ENCODE results near the gene ZNF724. TPM values are rescaled to one million over a fixed set of nuclear protein-coding genes. Genes with fewer than 3 reads are reported as not detected.
"Not testable (repeated sequence)": the region's sequence is repeated elsewhere in the genome, so short reads cannot be mapped to it uniquely, and the experiment has no call there.

Gene ZNF724
- total RNA-seq (12.1 TPM), polyA plus RNA-seq (0.51 TPM)

DNA sequence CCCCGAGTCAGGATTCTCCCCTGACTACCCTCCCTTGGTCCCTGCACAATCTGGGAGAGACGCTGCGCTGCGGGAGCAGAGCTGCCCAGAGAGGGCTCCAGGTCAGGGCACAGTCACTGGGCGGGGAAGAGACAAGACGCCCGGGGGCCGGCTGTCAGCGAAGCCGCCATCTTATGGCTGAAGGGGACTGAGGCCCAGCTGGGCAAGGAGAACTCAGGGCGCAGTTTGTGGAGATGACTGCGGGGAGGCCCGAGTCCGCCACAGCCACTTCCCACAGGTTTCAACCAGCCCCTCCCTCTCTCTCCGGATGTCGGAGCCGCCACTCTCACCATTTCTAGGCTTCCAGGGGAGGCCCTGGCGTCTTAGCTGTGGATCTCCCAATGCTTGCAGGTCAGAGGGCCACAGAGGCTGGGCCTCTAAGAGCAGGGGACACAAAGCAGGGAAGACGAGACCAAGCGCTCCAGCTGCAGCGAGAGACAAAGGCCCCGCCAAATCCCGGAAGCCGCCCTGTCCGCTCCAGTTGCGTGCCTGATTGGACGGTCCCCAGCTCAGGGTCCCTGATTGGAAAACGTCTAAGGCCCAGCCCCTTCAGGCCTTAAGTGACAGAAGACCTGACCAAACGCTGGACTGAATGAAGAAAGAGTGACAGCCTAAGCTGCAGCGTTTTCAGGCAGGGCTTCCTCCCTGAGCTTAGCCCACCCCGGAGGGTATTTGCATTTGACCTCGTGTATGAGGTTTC lies at the start of gene ZNF724:
ZNF724 (minus strand) TSS at position 484 of the 739 bp plus-strand sequence; CDS start at position 332, 152 bp downstream.
- peak; percentile 96 for DNase-seq (ENCODE audit: extremely low spot score)
- Histone ChIP-seq H3K4me3 (ENCODE audit: low read depth, low read length) (peak within 1 kb of the TSS; percentile 52), H3K4me1 (ENCODE audit: insufficient read depth) (no peaks in the 10 kb centered on the region), H3K27ac (ENCODE audit: low read depth) (no peak within 1 kb of the TSS), H3K36me3 (ENCODE audit: insufficient read depth) (no peaks in the 10 kb centered on the region)
- under 1% methylated on average over 32 of the region's 32 CpGs for WGBS

DNA sequence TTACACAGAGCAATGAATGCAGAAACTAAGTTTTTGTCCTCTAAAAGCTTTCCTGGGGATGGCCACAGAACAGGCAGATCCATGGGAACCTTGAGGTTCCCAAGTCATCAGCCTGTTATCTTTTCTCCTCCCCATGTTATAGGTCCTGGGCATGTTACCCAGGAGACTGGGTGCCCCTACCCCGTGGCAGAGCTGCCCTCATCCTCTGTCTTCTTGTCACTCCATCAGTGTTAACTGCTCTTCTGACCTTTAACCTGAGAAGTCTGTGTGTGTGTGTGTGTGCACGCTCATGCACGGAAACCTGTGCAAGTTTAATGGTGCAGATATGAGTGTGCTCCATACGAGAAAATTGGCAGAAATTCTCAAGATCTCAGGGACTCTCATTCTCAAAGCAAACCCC lies 43.9 kb upstream of the ZNF724 start:
- 74% methylated on average over 4 of the region's 4 CpGs for WGBS
- no peak overlapping the region for H3K4me3 ChIP-seq (ENCODE audit: low read depth, low read length)
- no peak overlapping the region for H3K27ac ChIP-seq (ENCODE audit: low read depth)
- no peak for DNase-seq (ENCODE audit: extremely low spot score)
- no peaks in the 10 kb centered on the region for H3K4me1 ChIP-seq (ENCODE audit: insufficient read depth)
- no peaks in the 10 kb centered on the region for H3K36me3 ChIP-seq (ENCODE audit: insufficient read depth)

GRCh38 chr19:23289966-23290365 lies 39.8 kb upstream of the ZNF724 start:
- H3K4me3 ChIP-seq (ENCODE audit: low read depth, low read length); H3K27ac ChIP-seq (ENCODE audit: low read depth); H3K4me1 ChIP-seq (ENCODE audit: insufficient read depth); DNase-seq (ENCODE audit: extremely low spot score); H3K36me3 ChIP-seq (ENCODE audit: insufficient read depth): not testable (repeated sequence)
- WGBS, result 94% methylated on average over 26 of the region's 26 CpGs

- no peak overlapping the region for H3K27ac ChIP-seq (ENCODE audit: low read depth)
- WGBS, result 93% methylated on average over 3 of the region's 3 CpGs
- H3K36me3 ChIP-seq (ENCODE audit: insufficient read depth), result no peaks in the 10 kb centered on the region
- no peaks in the 10 kb centered on the region for H3K4me1 ChIP-seq (ENCODE audit: insufficient read depth)
- no peak overlapping the region for H3K4me3 ChIP-seq (ENCODE audit: low read depth, low read length)
- DNase-seq (ENCODE audit: extremely low spot score), result no peak
These were observed 37.4 kb upstream of the ZNF724 start for GRCh38 chr19:23287620-23288019.

DNA sequence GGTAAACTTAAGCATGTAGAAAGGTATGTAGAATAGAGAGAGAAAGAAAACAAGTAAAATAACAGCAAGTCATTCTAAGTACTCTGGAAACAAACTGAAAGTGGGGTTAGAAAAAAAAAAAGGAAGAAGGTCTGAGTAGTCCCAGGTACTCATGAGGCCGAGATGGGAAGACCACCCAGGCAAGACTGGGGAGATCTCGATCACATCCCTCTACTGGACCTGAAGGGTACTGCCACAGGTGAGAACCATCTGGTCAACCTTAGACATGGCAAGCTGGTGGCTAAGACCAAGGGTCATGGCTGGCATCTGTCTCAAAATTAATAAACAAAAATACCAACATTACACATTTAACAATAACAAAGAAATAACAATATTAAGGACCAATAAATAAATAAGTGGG lies 36.3 kb upstream of the ZNF724 start:
- H3K4me1 ChIP-seq (ENCODE audit: insufficient read depth), result no peaks in the 10 kb centered on the region
- DNase-seq (ENCODE audit: extremely low spot score), result no peak
- no peaks in the 10 kb centered on the region for H3K36me3 ChIP-seq (ENCODE audit: insufficient read depth)
- no peak overlapping the region for H3K27ac ChIP-seq (ENCODE audit: low read depth)
- no peak overlapping the region for H3K4me3 ChIP-seq (ENCODE audit: low read depth, low read length)
- 61% methylated on average over 2 of the region's 2 CpGs for WGBS

DNA sequence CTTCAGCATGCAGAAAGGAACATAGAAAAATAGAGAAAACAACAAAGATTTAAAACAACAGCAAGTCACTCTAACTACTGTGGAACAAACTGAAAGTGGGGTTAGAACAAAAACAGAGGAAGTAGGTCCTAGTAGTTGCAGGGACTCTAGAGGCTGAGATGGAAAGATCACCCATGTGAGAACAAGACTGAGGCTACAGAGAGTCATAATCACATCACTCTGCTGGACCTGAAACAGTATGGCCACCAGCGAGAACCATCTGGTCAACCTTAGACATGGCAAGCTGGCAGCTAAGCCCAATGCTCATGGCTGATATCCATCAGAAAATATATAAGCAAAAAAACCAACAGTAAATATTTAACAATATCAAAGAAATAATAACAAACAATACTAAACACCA lies 35.8 kb upstream of the ZNF724 start:
- WGBS, result 98% methylated on average over 1 of the region's 1 CpG
- H3K27ac ChIP-seq (ENCODE audit: low read depth), result no peak overlapping the region

DNA sequence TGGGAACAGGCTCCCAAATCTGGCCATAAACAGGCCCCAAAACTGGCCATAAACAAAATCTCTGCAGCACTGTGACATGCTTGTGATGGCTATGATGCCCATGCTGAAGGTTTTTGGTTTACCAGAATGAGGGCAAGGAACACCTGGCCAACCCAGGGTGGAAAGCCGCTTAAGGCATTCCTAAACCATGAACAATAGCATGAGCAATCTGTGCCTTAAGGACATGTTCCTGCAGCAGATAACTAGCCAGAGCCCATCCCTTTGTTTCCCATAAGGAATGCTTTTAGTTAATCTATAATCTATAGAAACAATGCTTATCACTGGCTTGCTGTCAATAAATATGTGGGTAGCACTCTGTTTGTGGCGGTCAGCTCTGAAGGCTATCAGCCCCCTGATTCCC lies 35.1 kb upstream of the ZNF724 start:
- not testable (repeated sequence) for H3K4me1 ChIP-seq (ENCODE audit: insufficient read depth); H3K27ac ChIP-seq (ENCODE audit: low read depth); H3K4me3 ChIP-seq (ENCODE audit: low read depth, low read length); H3K36me3 ChIP-seq (ENCODE audit: insufficient read depth); DNase-seq (ENCODE audit: extremely low spot score)
- 87% methylated on average over 2 of the region's 2 CpGs for WGBS

More for the DNA sequence above, 35.8 kb upstream of the ZNF724 start:
- H3K4me3 ChIP-seq (ENCODE audit: low read depth, low read length), result no peak overlapping the region
- no peak for DNase-seq (ENCODE audit: extremely low spot score)
- no peaks in the 10 kb centered on the region for H3K36me3 ChIP-seq (ENCODE audit: insufficient read depth)
- no peaks in the 10 kb centered on the region for H3K4me1 ChIP-seq (ENCODE audit: insufficient read depth)

- no peaks in the 10 kb centered on the region for H3K4me1 ChIP-seq (ENCODE audit: insufficient read depth)
- DNase-seq (ENCODE audit: extremely low spot score), result no peak
- no peak overlapping the region for H3K27ac ChIP-seq (ENCODE audit: low read depth)
- H3K36me3 ChIP-seq (ENCODE audit: insufficient read depth), result no peaks in the 10 kb centered on the region
- no peak overlapping the region for H3K4me3 ChIP-seq (ENCODE audit: low read depth, low read length)
- WGBS, result 13% methylated on average over 6 of the region's 6 CpGs
These were observed 33.7 kb upstream of the ZNF724 start for GRCh38 chr19:23283925-23284324.

DNA sequence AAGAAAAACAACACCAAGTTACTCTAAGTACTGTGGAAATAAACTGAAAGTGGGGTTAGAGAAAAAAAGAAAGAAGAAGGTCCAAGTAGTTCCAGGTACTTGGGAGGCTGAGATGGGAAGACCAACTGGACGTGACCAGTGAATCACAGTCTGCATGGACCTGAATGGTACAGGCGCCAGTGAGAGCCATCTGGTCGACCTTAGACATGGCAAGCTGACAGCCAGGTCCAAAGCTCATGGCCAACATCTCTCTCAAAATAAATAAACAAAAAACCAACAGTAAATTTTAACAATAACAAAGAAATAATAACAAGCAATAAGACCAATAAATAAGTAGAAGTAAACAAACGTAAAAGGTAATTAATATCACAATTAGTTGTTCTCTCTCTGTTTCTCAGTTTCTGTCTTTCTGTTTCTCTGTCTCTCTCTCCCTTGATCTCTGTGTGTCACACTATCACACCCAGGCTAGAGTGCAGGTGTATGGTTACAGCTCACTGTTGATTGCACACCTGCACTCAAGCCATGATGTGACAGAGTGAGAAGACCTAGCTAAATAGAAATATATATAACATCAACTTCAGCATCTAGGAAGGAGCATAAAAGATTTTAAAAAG lies 31.6 kb upstream of the ZNF724 start:
- no peak overlapping the region for H3K4me3 ChIP-seq (ENCODE audit: low read depth, low read length)
- 84% methylated on average over 4 of the region's 4 CpGs for WGBS
- H3K4me1 ChIP-seq (ENCODE audit: insufficient read depth), result no peaks in the 10 kb centered on the region
- H3K27ac ChIP-seq (ENCODE audit: low read depth), result no peak overlapping the region
- no peaks in the 10 kb centered on the region for H3K36me3 ChIP-seq (ENCODE audit: insufficient read depth)
- no peak for DNase-seq (ENCODE audit: extremely low spot score)

DNA sequence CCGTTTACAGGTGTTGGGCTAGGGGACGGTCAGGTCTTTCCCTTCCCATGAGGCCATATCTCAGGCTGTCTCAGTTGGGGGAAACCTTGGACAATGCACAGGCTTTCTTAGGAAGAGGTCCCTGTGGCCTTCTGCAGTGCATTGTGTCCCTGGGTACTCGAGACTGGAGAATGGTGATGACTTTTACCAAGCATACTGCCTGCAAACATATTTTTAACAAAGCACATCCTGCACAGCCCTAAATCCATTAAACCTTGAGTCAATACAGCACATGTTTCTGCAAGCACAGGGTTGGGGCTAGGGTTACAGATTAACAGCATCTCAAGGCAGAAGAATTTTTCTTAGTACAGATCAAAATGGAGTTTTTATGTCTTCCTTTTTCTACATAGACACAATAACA lies 27.9 kb upstream of the ZNF724 start:
- not testable (repeated sequence) for H3K27ac ChIP-seq (ENCODE audit: low read depth); DNase-seq (ENCODE audit: extremely low spot score)
- 22% methylated on average over 3 of the region's 3 CpGs for WGBS

GRCh38 chr19:23273590-23274412 lies 23.6 kb upstream of the ZNF724 start:
- Histone ChIP-seq H3K27ac (ENCODE audit: low read depth) (peak overlapping the region; percentile 73), H3K4me1 (ENCODE audit: insufficient read depth) (no peaks in the 10 kb centered on the region), H3K4me3 (ENCODE audit: low read depth, low read length) (peak overlapping the region; percentile 69), H3K36me3 (ENCODE audit: insufficient read depth) (no peaks in the 10 kb centered on the region)
- peak; percentile 87 for DNase-seq (ENCODE audit: extremely low spot score)
- whole genome bisulfite sequencing, result under 1% methylated on average over 50 of the region's 50 CpGs

More for the DNA sequence above, 27.9 kb upstream of the ZNF724 start:
- not testable (repeated sequence) for H3K4me3 ChIP-seq (ENCODE audit: low read depth, low read length); H3K4me1 ChIP-seq (ENCODE audit: insufficient read depth); H3K36me3 ChIP-seq (ENCODE audit: insufficient read depth)

DNA sequence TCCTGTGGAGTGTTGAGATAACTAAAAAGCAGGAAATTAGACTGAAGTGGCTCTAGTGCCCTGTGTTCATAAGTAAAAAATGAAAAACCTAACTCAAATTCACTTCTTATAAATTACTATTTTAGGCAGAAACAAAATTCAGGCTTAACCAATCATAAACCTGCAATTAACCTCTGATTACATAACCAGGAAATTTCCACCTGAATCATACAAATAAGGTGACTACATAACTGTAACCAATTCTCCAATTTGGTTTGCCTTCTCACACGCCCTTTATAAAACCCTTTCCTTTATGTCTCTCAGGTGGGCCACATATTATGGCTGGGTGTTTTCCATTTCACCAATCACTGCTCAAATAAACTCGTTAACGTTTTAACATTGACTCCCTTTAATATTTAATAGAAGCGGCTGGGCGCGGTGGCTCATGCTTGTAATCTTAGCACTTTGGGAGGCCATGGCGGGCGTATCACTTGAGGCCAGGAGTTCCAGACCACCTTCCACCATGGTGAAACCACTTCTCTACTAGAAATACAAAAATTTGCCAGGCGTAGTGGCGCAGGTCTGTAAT lies 22.9 kb upstream of the ZNF724 start:
- Histone ChIP-seq H3K4me3 (ENCODE audit: low read depth, low read length) (peak overlapping the region; percentile 69), H3K27ac (ENCODE audit: low read depth) (peak overlapping the region; percentile 56), H3K36me3 (ENCODE audit: insufficient read depth) (no peaks in the 10 kb centered on the region), H3K4me1 (ENCODE audit: insufficient read depth) (no peaks in the 10 kb centered on the region)
- no peak for DNase-seq (ENCODE audit: extremely low spot score)
- WGBS, result 2% methylated on average over 10 of the region's 10 CpGs

- WGBS, result 92% methylated on average over 2 of the region's 2 CpGs
- no peak overlapping the region for H3K4me3 ChIP-seq (ENCODE audit: low read depth, low read length)
- H3K4me1 ChIP-seq (ENCODE audit: insufficient read depth), result no peaks in the 10 kb centered on the region
- DNase-seq (ENCODE audit: extremely low spot score), result no peak
- no peak overlapping the region for H3K27ac ChIP-seq (ENCODE audit: low read depth)
- H3K36me3 ChIP-seq (ENCODE audit: insufficient read depth), result peaks cover 4% of the 10 kb centered on the region
These were observed 13.8 kb upstream of the ZNF724 start for GRCh38 chr19:23263870-23264590.

Measured in urinary bladder (tissue), 4 donors.